Activated CD8-positive, alpha-beta memory T cell treated with anti-CD3 and anti-CD28 coated beads for 4 hours (primary cell): Measurements from ENCODE around the gene AKR1B1.
"Not testable (repeated sequence)": the region's sequence is repeated elsewhere in the genome, so short reads cannot be mapped to it uniquely, and the experiment has no call there.

ENCODE experiments used
- DNase-seq, 2 donors: peaks; one replicate each; pipeline ENCODE4 v3.0.0-alpha.2; 2020; ENCODE audit warnings: low read depth in 2 of 2

AKR1B1 gene

DNA sequence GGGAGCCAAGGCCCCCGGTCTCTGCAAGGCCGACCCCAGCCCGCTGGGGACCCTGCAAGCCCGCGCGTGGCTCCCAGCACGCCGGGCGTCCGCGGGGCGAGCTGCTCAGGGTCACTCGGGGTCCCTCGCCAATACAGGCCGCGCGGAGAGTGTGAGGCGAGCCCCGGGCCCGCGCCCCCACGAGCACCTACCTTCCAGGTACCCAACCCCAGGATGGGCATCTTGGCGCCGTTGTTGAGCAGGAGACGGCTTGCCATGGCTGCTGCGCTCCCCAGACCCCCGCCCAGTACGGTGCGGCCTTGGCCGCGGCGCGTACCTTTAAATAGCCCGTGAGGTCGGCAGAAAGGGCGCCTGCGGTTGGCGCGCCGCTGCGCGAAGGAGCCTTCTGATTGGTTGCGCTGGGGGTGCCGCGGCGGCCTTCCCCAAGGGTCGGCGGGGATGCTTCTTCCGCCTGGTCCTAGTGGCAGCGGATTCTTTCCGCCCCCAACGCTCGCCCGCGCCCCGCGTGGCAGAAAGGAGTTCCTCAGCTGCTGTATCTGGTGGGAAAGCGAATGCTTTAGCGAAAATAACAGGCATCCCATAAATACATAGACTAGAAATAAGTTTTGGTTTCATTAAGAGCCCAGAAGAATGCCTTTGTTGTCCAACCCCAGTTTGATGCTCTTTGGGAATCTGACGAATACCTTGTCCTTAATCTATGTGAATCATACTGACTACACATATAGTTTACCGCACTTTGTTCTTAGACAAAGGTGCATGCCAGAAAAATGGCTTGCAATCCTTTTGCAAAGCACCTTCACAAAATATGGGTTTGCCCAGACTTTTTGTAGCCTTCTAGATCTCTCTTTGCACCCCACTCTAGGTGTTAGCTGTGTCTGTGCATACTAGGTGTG is at the start of gene AKR1B1:
Gene AKR1B1, minus strand, starts transcription at position 295 of the 893 bp plus-strand sequence. Its CDS starts 38 bp downstream, at position 257.
- peak; percentile 64 to 73 for DNase-seq

DNA sequence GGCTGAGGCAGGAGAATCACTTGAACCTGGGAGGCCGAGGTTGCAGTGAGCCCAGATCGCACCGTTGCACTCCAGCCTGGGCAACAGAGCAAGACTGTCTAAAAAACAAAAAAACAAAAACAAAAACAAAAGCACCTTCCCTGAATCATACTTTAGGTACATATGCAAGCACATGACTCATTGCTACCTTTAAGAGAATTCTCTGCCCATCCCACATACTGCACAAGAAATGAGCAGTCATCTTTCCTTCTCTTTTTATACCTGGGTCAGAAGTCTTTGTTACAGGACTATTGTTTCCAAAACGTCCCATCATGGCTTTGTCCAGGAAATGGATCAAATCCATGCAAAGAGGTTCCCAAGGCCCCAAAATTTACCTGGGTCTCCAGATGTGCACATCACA is 47.0 kb upstream of the AKR1B1 start:
- no peak for DNase-seq

DNA sequence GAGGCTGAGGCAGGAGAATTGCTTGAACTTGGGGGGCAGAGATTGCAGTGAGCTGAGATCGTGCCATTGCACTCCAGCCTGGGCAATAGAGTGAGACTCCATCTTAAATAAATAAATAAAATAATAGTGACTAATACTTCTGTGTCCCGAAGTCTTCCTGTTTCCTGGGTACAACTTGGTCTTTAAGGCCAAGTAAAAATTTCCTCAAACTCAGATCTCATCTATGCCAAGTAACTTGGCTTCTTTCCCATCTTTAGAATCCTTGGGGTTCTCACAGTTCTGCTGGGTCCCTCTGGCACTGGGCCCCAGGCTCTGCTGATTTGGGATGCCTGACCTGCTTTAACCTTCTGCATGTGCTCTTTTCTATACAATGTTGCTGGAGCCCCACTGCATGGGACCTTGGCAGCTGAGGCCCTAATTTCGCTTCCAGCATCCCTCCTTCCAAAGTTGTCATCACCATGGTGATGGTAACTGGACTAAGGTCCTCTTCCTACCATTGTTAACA is 45.8 kb upstream of the AKR1B1 start:
- DNase-seq: no peak

DNA sequence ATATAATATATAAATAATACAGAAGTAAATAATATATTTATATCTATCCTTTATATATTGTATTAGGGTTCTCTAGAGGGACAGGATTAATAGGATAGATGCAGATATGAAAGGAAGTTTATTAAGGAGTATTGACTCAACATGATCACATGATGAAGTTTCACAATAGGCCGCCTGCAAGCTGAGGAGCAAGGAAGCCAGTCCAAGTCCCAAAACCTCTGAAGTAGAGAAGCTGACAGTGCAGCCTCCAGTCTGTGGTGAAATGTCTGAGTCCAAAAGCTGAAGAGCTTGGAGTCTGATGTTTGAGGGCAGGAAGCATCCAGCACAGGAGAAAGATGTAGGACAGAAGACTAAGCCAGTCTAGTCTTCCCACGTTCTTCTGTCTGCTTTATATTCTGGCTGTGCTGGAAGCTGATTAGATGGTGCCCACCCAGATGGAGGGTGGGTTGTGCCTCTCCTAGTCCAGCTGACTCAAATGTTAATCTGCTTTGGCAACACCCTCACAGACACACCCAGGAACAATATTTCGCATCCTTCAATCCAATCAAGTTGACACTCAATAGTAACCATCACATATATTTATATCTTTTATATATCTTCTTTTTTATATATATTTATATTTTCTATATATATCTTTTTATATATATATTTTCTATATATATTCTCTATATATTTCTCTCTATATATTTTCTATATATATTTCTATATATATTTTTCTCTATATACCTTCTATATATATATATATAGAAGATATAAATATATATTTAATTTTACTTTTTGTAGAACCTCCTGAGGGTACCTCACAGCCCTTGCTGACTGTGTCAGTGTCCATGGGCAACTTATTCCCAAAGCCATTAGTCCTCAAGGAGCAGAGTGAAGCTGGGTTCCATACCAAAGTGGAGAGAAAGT is 43.8 kb upstream of the AKR1B1 start:
- DNase-seq: no peak

DNA sequence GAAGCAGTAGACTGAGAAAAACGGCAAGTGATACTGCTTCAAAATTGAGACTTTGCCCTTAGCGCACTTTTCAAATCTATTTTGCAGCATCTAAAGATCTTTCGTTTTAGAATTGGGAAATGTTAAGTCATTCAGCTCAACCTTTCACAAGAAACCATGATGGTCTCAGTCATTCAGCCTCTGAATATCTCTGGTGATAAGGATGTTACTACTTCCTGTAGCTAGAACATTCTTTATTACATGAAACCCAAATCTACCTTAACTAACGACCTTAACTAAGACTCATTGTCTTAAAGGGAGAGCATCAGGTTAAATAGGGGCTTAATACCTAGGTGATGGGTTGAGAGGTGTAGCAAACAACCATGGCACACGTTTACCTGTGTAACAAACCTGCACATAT is 42.1 kb upstream of the AKR1B1 start:
- DNase-seq: no peak

DNA sequence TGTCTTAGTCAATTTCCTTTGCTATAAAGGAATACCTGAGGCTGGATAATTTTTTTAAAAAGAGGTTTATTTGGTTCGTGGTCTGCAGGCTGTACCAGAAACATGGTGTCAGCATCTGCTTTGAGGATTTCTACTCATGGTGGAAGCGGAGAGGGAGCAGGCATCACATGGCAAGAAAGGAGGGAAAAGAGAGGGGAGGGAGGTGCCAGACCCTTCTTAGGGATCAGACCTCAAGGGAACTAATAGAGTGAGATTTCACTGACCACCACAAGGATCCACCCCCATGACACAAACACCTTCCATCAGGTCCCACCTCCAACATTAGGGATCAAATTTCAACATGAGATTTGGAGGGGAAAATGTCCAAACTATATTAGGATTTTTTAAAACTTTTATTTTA is 41.5 kb upstream of the AKR1B1 start:
- no peak for DNase-seq

DNA sequence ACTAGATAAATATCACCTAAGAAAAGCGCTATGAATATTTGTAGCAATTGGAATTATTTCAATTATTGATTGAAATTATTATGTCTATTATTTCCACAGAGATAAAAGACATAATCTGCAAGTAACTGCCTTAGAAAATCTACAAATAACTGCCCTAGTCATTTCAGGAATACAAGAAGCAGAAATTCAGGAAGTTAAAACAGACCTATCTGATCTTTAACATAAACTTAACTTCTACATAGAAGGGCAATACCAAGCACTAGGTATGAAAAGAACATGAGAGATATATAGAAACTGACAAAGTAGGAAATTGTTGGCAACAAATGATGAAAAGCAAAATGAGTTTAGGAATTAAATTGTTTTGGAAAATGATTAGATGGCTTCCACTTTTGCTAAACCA is 36.6 kb upstream of the AKR1B1 start:
- DNase-seq: no peak

DNA sequence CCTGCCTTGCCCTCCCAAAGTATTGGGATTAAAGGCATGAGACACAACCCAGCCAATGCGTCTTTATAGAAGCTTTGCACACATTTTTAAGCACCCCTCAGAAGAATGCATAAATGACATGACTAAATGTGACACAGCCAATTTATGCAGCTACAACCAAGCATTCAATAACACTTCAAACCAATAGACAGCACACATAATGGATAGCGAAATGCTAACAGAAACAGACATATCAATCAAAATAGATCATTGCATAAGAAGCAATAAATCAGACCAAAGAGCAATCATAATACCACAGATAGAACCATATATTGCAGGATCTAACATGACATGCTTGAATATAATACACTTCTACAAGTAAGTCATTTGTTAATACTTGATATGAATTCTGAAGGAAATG is 34.2 kb upstream of the AKR1B1 start:
- no peak for DNase-seq

DNA sequence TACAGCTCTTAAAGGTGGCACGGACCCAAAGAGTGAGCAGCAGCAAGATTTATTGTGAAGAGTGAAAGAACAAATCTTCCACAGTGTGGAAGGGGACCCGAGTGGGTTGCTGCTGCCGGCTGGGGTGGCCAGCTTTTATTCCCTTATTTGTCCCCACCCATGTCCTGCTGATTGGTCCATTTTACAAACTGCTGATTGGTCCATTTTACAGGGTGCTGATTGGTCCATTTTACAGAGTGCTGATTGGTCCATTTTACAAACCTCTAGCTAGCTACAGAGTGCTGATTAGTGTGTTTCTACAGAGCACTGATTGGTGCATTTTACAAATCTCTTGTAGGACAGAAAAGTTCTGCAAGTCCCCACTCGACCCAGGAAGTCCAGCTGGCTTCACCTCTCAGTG is 28.8 kb upstream of the AKR1B1 start:
- not testable (repeated sequence) for DNase-seq

DNA sequence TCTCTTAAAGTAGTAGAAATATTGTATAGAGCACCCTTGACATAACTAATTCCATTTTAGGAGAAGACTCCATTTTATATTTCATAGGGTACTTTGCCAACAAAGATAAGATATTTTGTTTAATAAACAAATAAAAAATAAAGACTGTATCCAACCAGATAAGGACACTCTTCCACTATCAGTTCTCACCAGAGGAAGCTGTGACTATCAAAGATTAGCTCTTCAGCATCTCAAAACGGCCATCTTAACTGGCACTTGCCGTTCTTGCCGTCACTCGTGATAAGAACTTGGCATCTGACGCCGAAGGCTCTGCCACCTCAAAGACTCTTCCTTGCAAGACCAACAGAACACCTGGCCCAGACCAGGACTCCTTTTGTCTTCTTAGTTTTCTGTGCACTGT is 26.3 kb upstream of the AKR1B1 start:
- no peak for DNase-seq

DNA sequence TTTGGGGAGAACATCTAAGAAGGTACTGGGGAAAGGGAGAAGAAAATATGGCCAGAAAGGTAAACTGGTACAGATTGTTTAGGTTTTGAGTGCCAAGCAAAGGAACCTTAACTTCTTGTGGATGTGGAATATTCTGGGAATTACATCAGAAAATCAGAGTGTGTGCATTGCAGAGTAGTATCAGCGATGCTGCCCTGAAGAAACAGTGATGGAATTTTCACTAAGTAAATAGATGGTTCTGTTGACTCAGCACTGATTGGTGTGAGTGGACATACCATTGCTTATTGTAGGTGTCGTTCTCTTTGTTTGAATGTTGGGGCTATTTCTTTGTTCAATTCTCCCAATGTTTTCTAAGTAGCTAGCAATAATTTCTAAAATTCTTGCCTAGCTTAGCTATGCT is 24.4 kb upstream of the AKR1B1 start:
- DNase-seq: no peak

DNA sequence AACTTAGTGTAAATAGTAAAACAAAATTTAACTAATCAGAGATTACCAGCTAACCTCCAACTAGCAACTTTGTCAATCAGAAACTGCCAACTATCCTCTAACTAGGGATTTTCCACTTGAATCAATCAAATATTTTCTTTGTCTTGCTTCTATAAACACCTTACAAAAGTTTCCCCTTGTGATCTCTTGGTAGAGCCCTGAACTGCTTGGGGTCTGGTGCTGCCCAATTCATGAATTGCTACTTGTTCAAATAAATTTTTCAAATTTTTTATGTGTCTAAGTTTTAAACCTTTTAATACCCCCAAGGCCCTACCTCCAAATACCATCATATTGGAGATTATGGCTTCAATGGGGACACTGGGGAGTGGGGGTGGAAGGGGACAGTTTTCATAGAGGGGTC is 24.0 kb upstream of the AKR1B1 start:
- no peak for DNase-seq

DNA sequence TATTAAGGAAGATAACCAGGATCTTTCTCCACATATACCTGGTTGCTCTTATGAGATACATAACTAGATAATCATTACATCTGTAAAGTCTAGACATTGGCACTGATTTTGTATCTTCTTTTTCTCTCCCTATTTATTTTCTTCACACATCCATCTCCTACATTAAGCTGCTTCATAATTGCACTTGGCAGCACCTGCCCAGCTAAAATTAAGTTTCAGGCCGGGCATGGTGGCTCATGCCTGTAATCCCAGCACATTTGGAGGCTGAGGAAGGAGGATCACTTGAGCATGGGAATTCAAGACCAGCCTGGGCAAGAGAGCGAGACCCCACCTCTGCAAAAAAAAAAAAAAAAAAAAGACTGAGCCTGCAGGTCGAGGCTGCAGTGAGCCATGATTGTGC is 22.3 kb upstream of the AKR1B1 start:
- DNase-seq: no peak

DNA sequence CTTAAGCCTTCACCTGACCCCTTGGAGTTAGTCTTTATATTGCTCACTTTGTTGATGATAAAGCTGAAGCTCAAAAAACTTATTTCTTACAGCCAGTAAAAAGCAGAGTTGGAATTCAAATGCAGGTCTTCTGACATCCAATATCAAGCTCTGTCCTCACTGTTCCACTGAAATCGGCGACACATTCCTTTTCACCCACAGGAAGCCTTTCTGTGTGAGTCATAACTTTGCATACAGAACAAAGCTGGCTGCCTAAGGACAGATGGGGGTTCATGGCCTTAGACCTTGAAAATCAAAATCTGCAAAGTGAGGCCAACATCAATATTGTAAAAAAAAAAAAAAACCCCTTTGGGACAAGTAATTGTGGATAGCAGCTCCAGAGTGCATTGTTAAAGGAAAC is 21.8 kb upstream of the AKR1B1 start:
- no peak for DNase-seq

DNA sequence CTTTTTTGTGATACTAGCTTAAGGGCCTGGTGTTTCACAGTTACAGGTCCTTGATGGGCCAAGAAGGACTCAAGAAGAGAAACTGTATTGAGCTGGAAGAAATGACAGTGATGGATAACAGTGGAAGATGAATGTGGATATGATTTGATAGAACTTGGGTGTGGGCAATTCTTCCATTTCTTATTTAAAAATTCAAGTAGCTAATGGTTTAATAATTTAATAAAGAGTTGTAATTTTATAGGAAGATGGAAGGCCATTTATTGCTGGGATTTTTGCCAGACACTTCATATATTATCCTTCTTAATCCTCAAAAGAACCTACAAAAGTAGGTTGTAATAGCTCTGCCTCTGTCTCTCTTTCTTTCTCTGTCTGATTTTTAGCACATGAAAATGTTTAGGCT is 21.3 kb upstream of the AKR1B1 start:
- DNase-seq: no peak

DNA sequence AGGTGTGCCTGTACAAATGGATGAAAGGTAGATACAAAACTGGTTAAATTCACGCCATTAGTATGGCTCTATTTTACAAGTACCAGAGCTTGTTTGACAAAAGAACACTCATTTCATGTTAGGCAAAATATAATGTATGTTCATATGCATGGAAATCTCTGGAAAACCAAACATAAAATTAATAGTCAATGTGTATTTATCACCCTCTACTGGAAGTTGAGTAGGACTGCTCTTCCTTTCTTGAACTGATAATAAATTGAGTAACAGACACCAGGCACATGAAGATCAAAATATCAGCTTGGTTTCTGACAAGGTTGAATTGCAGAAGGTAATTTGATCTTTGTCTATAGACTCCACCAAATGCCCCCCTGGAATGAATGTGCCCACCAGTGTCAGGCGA is 19.8 kb upstream of the AKR1B1 start:
- no peak for DNase-seq

DNA sequence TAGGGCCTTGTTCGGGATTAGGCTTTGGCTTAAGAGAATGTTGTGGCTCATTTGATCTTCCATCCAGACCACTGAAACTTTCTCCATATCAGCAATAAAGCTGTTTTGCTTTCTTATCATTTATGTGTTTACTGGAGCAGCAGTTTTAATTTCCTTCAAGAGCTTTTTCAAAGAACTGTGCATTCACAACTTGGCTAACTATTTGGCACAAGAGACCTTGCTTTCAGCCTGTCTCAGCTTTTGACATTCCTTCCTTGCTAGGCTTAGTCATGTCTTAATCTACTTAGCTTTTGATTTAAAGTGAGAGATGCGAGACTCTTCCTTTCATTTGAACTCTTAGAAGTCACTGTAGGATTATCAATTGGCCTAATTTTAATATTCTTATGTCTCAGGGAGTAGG is 19.1 kb upstream of the AKR1B1 start:
- no peak for DNase-seq

DNA sequence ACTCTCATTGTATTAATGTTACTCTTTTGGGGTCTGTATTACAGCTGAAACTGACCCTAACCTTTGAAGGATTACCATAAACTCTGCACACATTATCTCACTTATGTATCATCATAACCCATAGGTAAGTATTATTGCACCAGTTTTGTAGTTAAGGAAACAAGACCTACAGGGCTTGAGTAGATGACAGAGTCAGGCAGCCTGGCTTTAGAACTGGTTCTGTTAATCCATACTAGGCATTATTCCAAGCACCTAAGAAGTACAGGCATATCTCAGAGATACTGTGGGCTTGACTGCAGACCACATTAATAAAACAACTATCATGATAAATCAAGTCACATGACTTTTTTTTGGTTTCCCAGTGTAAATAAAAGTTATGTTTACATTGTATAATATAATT is 17.1 kb upstream of the AKR1B1 start:
- no peak for DNase-seq

DNA sequence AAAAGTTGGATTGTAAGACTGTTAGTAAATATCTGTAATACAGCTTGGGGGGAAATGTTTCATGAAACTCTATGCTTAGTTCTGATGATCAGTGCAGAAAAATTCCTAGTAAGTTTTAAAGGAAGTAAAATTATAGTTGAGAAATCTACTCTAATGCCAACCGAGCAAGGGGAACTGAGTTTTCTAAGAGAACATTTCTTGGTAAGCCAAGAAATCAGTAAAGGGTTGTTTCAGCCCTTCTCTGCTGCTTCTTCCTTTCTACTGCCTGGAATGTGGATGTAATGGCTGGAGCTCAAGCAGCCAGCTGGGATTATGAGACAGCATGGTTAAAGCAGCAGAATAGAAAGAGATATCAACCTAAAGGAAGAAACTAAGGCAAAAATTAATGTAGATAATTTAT is 15.9 kb upstream of the AKR1B1 start:
- no peak for DNase-seq

DNA sequence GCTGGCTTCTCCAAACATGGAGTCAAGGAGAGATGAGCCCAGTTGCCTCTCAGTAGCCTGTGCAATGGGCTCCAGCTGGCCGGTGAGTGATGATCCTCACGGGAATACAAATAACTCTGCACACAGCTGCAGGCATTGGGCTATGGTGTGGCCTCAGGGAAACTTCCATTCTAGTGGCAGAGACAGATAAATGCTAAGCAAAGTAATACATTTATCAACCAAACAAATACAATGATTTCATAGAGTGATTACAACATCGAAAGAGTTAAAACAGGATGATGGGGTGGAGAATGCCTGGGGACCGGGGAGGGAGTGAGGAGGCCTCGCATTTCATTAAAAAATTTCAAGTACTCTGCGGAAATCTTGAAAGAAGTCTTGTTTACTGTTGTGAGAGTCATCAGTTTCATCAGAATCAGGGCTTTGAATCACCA is 15.0 kb upstream of the AKR1B1 start:
- no peak for DNase-seq

DNA sequence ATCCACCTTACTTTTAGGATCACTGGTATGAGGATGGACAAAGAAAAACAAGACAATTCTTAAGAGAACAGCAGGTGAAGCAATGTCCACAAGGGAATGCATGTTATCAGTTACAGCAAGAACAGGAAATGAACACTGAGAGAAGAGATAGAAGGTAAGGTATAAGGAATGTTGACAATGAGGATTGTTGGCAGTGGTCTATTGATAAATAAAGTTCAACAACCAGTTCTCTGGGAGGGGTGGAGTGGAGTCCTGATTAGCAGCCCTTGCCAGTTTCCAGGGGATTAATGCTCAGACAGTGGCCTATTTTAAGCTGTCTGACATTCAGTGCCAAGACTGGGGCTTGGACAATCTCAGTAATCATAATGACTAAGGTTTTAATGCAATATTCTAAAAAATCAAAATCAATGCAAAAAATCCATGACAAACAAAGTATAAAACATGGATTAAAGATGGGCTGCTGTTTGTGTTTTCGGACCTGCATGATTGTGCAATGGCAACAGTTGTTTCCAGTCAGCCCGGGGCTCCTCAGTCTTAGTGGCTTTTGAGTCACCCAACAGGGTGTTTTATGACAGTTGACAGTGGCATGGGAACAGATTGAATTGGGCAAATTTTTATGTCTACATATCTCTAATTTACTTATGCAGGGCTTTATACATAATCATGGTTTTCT is 13.8 kb upstream of the AKR1B1 start:
- DNase-seq: no peak

DNA sequence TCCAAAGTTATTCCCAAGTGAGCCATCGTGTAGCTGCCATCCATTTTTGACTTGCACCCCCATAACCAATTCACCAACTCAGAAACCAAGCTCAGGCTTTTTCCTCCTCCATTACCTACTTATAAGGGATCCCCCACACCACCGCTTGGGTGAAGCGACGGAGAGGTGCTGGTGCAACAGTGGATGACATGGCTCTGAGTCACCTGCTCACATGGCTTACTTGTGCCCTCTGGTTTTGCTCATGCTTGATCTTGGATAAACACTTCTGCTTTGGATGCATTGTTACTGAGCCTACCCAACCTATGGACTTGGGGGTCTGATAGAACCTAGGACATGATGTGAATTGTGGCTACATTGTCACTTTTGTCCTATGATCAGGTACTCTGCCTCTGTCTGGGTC is 12.0 kb upstream of the AKR1B1 start:
- no peak for DNase-seq
